Progenitor cell of endocrine pancreas (in vitro differentiated cells): ENCODE results near the gene DCTN2. TPM values are rescaled to one million over a fixed set of nuclear protein-coding genes. Genes with fewer than 3 reads are reported as not detected.
"Not testable (repeated sequence)": the region's sequence is repeated elsewhere in the genome, so short reads cannot be mapped to it uniquely, and the experiment has no call there.

Experiments used
- DNase-seq: peaks from one replicate; pipeline ENCODE4 v3.0.0; 2021; ENCODE audit warnings: low spot score; ENCODE audit not compliant: unreplicated experiment
- H3K27ac Mint-ChIP-seq: 2 replicates; pipeline ENCODE4 v1.8.0; 2021; ENCODE audit warnings: mild to moderate bottlenecking, moderate library complexity, mixed read lengths
- H3K27me3 Mint-ChIP-seq: 2 replicates; pipeline ENCODE4 v1.8.0; 2021; ENCODE audit warnings: mixed read lengths
- H3K36me3 Mint-ChIP-seq: 2 replicates; pipeline ENCODE4 v1.8.0; 2022; ENCODE audit warnings: mixed read lengths; ENCODE audit not compliant: insufficient read depth
- H3K4me1 Mint-ChIP-seq: 2 replicates; pipeline ENCODE4 v1.8.0; 2021; ENCODE audit warnings: low read depth, mixed read lengths
- H3K4me3 Mint-ChIP-seq: 2 replicates; pipeline ENCODE4 v1.8.0; 2021; ENCODE audit warnings: low read depth, mild to moderate bottlenecking, moderate library complexity, mixed read lengths
- H3K9me3 Mint-ChIP-seq: 2 replicates; pipeline ENCODE4 v1.8.0; 2021; ENCODE audit warnings: low read depth, mixed read lengths
- CTCF ChIP-seq: fragments of 200-600 bp; sonication (generic); IDR thresholded peaks from one replicate; pipeline ENCODE4 v1.5.0; 2021; ENCODE audit warnings: antibody characterized with exemption, mild to moderate bottlenecking; ENCODE audit not compliant: unreplicated experiment
- total RNA-seq: library from RNA; stranded (reverse); gene quantifications from 2 replicates; pipeline ENCODE4 v1.2.1, GENCODE V29; 2021

The DCTN2 gene
- total RNA-seq, 1 donor from 2014 or later: 144 TPM

- no peak for DNase-seq
- Mint-ChIP-seq H3K4me1 (no peaks in the 10 kb centered on the region), H3K9me3 (no peaks in the 10 kb centered on the region), H3K27ac (peak overlapping the region; percentile 64), H3K4me3 (no peak overlapping the region), H3K36me3 (peaks cover 50% of the 10 kb centered on the region), H3K27me3 (no peaks in the 10 kb centered on the region)
- no peak for TF ChIP-seq CTCF
Observed at GRCh38 chr12:57498571-57498970, 48.4 kb downstream of the DCTN2 start.

DNA sequence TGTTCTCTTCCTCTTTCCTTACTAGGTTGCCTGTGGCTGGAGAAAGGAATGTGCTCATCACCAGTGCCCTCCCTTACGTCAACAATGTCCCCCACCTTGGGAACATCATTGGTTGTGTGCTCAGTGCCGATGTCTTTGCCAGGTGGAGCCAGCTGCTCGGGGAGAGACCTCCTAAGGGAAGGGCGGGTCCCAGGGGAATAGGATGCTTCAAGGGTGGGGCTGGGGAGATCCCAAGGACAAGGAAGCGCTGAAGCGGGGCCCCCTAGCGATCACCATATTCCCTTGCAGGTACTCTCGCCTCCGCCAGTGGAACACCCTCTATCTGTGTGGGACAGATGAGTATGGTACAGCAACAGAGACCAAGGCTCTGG lies 48.9 kb downstream of the DCTN2 start:
- no peak overlapping the region for H3K27ac Mint-ChIP-seq
- no peak overlapping the region for H3K4me3 Mint-ChIP-seq
- no peak for TF ChIP-seq CTCF
- no peaks in the 10 kb centered on the region for H3K27me3 Mint-ChIP-seq
- no peak for DNase-seq
- no peaks in the 10 kb centered on the region for H3K4me1 Mint-ChIP-seq
- H3K36me3 Mint-ChIP-seq: peaks cover 49% of the 10 kb centered on the region
- no peaks in the 10 kb centered on the region for H3K9me3 Mint-ChIP-seq

GRCh38 chr12:57497223-57498131 lies 49.5 kb downstream of the DCTN2 start:
- DNase-seq: no peak
- Mint-ChIP-seq H3K4me3 (no peak overlapping the region), H3K27ac (peak overlapping the region; percentile 49), H3K4me1 (no peaks in the 10 kb centered on the region), H3K27me3 (no peaks in the 10 kb centered on the region), H3K36me3 (peaks cover 51% of the 10 kb centered on the region), H3K9me3 (peaks cover 2% of the 10 kb centered on the region)
- TF ChIP-seq CTCF: no peak

DNA sequence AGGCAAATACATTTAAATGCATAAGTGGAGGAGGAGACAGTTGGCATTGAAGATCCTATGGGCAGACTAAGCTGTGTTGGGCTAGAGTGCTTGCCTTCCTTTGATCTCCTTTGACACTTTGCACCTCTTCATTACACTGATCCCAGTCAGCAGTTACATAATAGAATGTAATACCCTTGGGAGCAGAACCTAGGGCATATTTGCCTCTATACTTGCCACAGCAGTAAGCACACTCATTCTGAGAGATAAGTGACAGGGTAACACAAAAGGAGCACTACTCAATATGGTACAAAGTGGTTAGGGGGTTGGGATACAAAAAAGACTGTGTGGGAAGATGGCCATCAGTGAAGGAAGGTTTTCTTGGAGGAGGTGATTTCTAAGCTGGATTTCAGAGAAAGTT lies 50.2 kb downstream of the DCTN2 start:
- peaks cover 48% of the 10 kb centered on the region for H3K36me3 Mint-ChIP-seq
- no peaks in the 10 kb centered on the region for H3K27me3 Mint-ChIP-seq
- no peak overlapping the region for H3K4me3 Mint-ChIP-seq
- H3K27ac Mint-ChIP-seq: no peak overlapping the region
- no peak for TF ChIP-seq CTCF
- no peaks in the 10 kb centered on the region for H3K4me1 Mint-ChIP-seq
- DNase-seq: no peak
- H3K9me3 Mint-ChIP-seq: peaks cover 2% of the 10 kb centered on the region

DNA sequence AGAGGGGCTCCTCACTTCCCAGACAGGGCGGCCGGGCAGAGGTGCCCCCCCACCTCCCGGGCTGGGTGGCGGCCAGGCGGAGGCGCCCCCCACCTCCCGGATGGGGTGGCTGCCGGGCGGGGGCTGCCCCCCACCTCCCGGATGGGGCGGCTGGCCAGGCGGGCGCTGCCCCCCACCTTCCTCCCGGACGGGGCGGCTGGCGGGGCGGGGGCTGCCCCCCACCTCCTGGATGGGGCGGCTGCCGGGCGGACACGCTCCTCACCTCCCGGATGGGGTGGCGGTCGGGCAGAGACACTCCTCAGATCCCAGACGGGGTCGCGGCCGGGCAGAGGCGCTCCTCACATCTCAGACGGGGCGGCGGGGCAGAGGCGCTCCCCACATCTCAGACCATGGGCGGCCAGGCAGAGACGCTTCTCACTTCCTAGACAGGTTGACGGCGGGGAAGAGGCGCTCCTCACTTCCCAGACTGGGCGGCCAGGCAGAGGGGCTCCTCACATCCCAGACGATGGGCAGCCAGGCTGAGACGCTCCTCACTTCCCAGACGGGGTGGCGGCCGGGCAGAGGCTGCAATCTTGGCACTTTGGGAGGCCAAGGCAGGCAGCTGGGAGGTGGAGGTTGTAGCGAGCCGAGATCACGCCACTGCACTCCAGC lies 51.8 kb downstream of the DCTN2 start:
- H3K4me3 Mint-ChIP-seq, H3K4me1 Mint-ChIP-seq, H3K27ac Mint-ChIP-seq, H3K27me3 Mint-ChIP-seq, H3K9me3 Mint-ChIP-seq, DNase-seq: not testable (repeated sequence)
- H3K36me3 Mint-ChIP-seq: peaks cover 44% of the 10 kb centered on the region
